Measurements from ENCODE around the gene CTNNA3.

The CTNNA3 gene

DNA sequence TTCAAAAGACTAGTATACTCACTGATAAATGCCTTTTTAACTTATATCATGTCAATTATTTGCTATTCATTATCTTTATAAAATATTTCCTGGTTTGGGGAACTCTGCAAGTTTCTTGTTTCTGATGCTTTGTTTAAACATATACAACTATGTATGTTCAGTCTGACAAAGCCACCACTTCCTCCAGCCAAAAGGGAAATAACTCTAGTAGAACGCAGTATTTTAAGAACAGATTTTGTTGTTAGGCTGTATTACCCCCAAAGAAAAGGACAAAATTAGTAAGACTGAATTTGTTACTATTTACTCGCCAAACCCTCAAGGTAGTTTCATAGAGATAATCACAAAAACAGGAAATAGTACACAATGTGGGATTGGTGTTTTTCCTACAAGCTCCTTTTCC is 691.3 kb downstream of the CTNNA3 start:
- no peak overlapping the region for H3K4me3 ChIP-seq (ENCODE audit: control insufficient read depth in 1 of 7, extremely low read depth in 1 of 7, insufficient read depth in 4 of 7, low read depth in 2 of 7, low read length in 6 of 7)
- ChIA-PET CTCF (no interaction called here), POLR2A (no interaction called here)
- no peaks in the 10 kb centered on the region for H3K9me3 ChIP-seq (ENCODE audit: control extremely low read depth in 1 of 5, control insufficient read depth in 4 of 5, insufficient read depth in 2 of 5, low read depth in 1 of 5, low read length in 4 of 5)
- H3K27me3 ChIP-seq (replicated peaks in 2 of 5; ENCODE audit: control insufficient read depth in 4 of 5, insufficient read depth in 5 of 5, low read length in 4 of 5): no peaks in the 10 kb centered on the region
- H3K4me1 ChIP-seq (ENCODE audit: control extremely low read depth in 1 of 4, control insufficient read depth in 4 of 4, insufficient read depth in 4 of 4, low read length in 3 of 4): no peaks in the 10 kb centered on the region
- no peaks in the 10 kb centered on the region for H3K36me3 ChIP-seq (ENCODE audit: control insufficient read depth in 4 of 4, insufficient read depth in 4 of 4, low read length in 3 of 4)
- 0% methylated on average over 1 of the region's 2 CpGs for WGBS (ENCODE audit: insufficient coverage)
- H3K27ac ChIP-seq (ENCODE audit: insufficient read depth in 1 of 2, low read depth in 1 of 2, low read length in 2 of 2, poor library complexity in 1 of 2, severe bottlenecking in 2 of 2): no peak overlapping the region
- no peak for DNase-seq

DNA sequence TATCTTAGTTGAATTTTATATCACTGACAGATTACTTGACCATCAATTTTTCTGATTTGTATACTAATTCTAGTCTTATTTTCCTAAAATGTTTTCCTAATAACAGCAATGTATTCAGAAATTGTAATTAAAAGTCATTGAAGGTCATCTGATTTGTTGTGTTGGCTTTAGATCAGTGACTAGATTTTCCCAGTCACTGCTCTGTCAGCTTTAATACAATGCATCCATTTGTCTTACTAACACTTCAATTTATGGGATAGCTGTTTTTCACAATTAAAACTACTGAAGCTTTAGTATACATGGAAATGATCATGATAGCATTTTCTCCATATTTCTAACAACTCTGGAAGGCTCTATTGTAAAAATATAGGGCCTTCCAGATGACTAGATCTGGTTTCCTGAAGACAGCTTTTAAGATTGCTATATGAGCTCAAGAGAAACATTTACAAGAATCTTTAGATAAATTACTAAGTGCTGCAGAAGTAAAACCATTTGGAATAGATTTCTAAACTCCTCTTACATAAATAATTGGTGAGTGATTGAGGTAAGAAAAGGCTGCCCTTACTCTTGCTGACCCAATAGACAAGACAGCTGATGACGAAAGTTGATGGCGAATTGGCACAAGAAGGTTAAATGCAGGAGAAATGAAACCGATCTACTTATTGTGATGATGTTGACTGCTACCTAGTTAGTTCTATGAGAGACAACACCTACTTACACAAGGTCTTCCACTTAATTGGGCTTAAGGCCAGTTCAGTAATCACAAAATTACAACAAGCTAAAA is 696.0 kb downstream of the CTNNA3 start:
- WGBS (ENCODE audit: insufficient coverage): no CpG with 5 or more reads among the region's 3 CpGs

GRCh38 chr10:66996996-66997395 is 699.0 kb downstream of the CTNNA3 start:
- Histone ChIP-seq H3K9me3 (ENCODE audit: control extremely low read depth in 1 of 5, control insufficient read depth in 4 of 5, insufficient read depth in 2 of 5, low read depth in 1 of 5, low read length in 4 of 5) (no peaks in the 10 kb centered on the region), H3K4me1 (ENCODE audit: control extremely low read depth in 1 of 4, control insufficient read depth in 4 of 4, insufficient read depth in 4 of 4, low read length in 3 of 4) (no peaks in the 10 kb centered on the region), H3K4me3 (ENCODE audit: control insufficient read depth in 1 of 7, extremely low read depth in 1 of 7, insufficient read depth in 4 of 7, low read depth in 2 of 7, low read length in 6 of 7) (no peak overlapping the region), H3K27me3 (replicated peaks in 2 of 5; ENCODE audit: control insufficient read depth in 4 of 5, insufficient read depth in 5 of 5, low read length in 4 of 5) (peaks cover 0 to 2% (median 0%) of the 10 kb centered on the region in 5 experiments), H3K27ac (ENCODE audit: insufficient read depth in 1 of 2, low read depth in 1 of 2, low read length in 2 of 2, poor library complexity in 1 of 2, severe bottlenecking in 2 of 2) (no peak overlapping the region), H3K36me3 (ENCODE audit: control insufficient read depth in 4 of 4, insufficient read depth in 4 of 4, low read length in 3 of 4) (no peaks in the 10 kb centered on the region)
- CTCF ChIA-PET: no interaction called here
- no peak for DNase-seq
- WGBS (ENCODE audit: insufficient coverage): no CpG with 5 or more reads among the region's 1 CpG
- POLR2A ChIA-PET: no interaction called here

More for the DNA sequence above, 696.0 kb downstream of the CTNNA3 start:
- H3K27ac ChIP-seq (ENCODE audit: insufficient read depth in 1 of 2, low read depth in 1 of 2, low read length in 2 of 2, poor library complexity in 1 of 2, severe bottlenecking in 2 of 2): no peak overlapping the region
- H3K9me3 ChIP-seq (ENCODE audit: control extremely low read depth in 1 of 5, control insufficient read depth in 4 of 5, insufficient read depth in 2 of 5, low read depth in 1 of 5, low read length in 4 of 5): no peaks in the 10 kb centered on the region
- no peaks in the 10 kb centered on the region for H3K4me1 ChIP-seq (ENCODE audit: control extremely low read depth in 1 of 4, control insufficient read depth in 4 of 4, insufficient read depth in 4 of 4, low read length in 3 of 4)
- DNase-seq: no peak
- POLR2A ChIA-PET: no interaction called here
- H3K36me3 ChIP-seq (ENCODE audit: control insufficient read depth in 4 of 4, insufficient read depth in 4 of 4, low read length in 3 of 4): no peaks in the 10 kb centered on the region
- no peak overlapping the region for H3K4me3 ChIP-seq (ENCODE audit: control insufficient read depth in 1 of 7, extremely low read depth in 1 of 7, insufficient read depth in 4 of 7, low read depth in 2 of 7, low read length in 6 of 7)
- CTCF ChIA-PET: no interaction called here
- peaks cover 0 to under 1% (median 0%) of the 10 kb centered on the region in 5 experiments for H3K27me3 ChIP-seq (replicated peaks in 2 of 5; ENCODE audit: control insufficient read depth in 4 of 5, insufficient read depth in 5 of 5, low read length in 4 of 5)

- no peak for DNase-seq
- Histone ChIP-seq H3K27me3 (replicated peaks in 2 of 5; ENCODE audit: control insufficient read depth in 4 of 5, insufficient read depth in 5 of 5, low read length in 4 of 5) (peaks cover 0 to 2% (median 0%) of the 10 kb centered on the region in 5 experiments), H3K4me1 (ENCODE audit: control extremely low read depth in 1 of 4, control insufficient read depth in 4 of 4, insufficient read depth in 4 of 4, low read length in 3 of 4) (no peaks in the 10 kb centered on the region), H3K36me3 (ENCODE audit: control insufficient read depth in 4 of 4, insufficient read depth in 4 of 4, low read length in 3 of 4) (no peaks in the 10 kb centered on the region), H3K4me3 (ENCODE audit: control insufficient read depth in 1 of 7, extremely low read depth in 1 of 7, insufficient read depth in 4 of 7, low read depth in 2 of 7, low read length in 6 of 7) (no peak overlapping the region), H3K27ac (ENCODE audit: insufficient read depth in 1 of 2, low read depth in 1 of 2, low read length in 2 of 2, poor library complexity in 1 of 2, severe bottlenecking in 2 of 2) (no peak overlapping the region), H3K9me3 (ENCODE audit: control extremely low read depth in 1 of 5, control insufficient read depth in 4 of 5, insufficient read depth in 2 of 5, low read depth in 1 of 5, low read length in 4 of 5) (no peaks in the 10 kb centered on the region)
- POLR2A ChIA-PET: no interaction called here
- CTCF ChIA-PET: no interaction called here
- WGBS (ENCODE audit: insufficient coverage): no CpG with 5 or more reads among the region's 1 CpG
Measured at GRCh38 chr10:66990143-66990830, 705.7 kb downstream of the CTNNA3 start.

DNA sequence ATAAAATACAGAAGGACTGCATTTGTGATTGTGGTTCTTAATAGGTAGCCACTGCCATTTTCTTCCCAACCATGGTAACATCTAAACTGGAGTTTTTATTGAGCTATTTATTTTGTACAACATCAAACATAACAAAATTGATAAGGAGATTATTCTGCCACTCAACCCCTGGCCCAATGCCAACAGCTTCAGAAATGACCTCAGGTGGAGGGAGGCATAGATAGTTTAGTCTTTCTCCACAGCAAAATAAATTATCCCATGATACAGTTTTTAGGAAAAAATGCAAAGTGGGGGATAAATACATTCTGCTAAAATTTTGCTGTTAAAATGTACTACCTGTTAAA is 712.5 kb downstream of the CTNNA3 start:
- DNase-seq: no peak
- Histone ChIP-seq H3K9me3 (ENCODE audit: control extremely low read depth in 1 of 5, control insufficient read depth in 4 of 5, insufficient read depth in 2 of 5, low read depth in 1 of 5, low read length in 4 of 5) (no peaks in the 10 kb centered on the region), H3K27ac (ENCODE audit: insufficient read depth in 1 of 2, low read depth in 1 of 2, low read length in 2 of 2, poor library complexity in 1 of 2, severe bottlenecking in 2 of 2) (no peak overlapping the region), H3K36me3 (ENCODE audit: control insufficient read depth in 4 of 4, insufficient read depth in 4 of 4, low read length in 3 of 4) (no peaks in the 10 kb centered on the region), H3K27me3 (replicated peaks in 2 of 5; ENCODE audit: control insufficient read depth in 4 of 5, insufficient read depth in 5 of 5, low read length in 4 of 5) (no peaks in the 10 kb centered on the region), H3K4me3 (ENCODE audit: control insufficient read depth in 1 of 7, extremely low read depth in 1 of 7, insufficient read depth in 4 of 7, low read depth in 2 of 7, low read length in 6 of 7) (no peak overlapping the region), H3K4me1 (ENCODE audit: control extremely low read depth in 1 of 4, control insufficient read depth in 4 of 4, insufficient read depth in 4 of 4, low read length in 3 of 4) (no peaks in the 10 kb centered on the region)
- ChIA-PET CTCF (interaction anchor here (1.2 kb wide), 1 partner anchor 58 kb away, joined by 3 read pairs; the partner anchor contains the start of gene LRRTM3), POLR2A (no interaction called here)

DNA sequence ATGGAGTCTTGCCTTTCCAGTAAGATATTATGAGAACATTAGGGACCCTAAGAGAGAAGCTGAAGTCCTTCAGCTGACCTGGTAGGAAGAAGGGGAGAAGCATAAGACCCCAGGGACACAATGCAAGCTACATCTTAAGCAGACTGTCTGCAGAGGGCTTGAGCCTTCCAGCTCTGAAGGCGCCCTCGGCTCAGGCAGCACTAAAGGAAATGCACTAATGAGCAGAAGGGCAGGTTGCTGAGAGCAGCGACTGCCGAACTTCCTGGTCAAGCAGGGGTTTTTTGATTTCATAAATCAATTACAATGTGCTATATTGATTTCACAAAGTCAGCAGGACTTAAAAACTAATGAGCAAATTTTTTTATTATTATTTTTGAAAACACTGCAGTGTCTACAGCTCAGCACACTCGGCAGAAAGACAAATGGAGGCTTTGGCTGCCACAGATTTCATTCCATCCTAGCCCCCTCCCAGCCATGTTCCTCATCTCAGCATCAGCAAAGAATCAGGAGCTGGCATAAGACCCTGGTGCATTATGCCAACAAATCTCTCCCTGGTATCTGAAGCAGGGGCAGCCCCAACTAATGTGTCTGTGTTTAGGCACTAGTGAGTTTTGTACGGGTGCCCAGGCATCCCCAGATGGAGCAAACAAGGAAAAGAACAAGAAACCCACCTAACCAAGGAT is 713.1 kb downstream of the CTNNA3 start:
- no peaks in the 10 kb centered on the region for H3K36me3 ChIP-seq (ENCODE audit: control insufficient read depth in 4 of 4, insufficient read depth in 4 of 4, low read length in 3 of 4)
- no peaks in the 10 kb centered on the region for H3K9me3 ChIP-seq (ENCODE audit: control extremely low read depth in 1 of 5, control insufficient read depth in 4 of 5, insufficient read depth in 2 of 5, low read depth in 1 of 5, low read length in 4 of 5)
- WGBS (ENCODE audit: insufficient coverage): 75% methylated on average over 1 of the region's 6 CpGs
- ChIA-PET CTCF (interaction anchor here (1.2 kb wide), 1 partner anchor 58 kb away, joined by 3 read pairs; the partner anchor contains the start of gene LRRTM3), POLR2A (no interaction called here)
- no peak for DNase-seq
- no peaks in the 10 kb centered on the region for H3K27me3 ChIP-seq (replicated peaks in 2 of 5; ENCODE audit: control insufficient read depth in 4 of 5, insufficient read depth in 5 of 5, low read length in 4 of 5)
- no peaks in the 10 kb centered on the region for H3K4me1 ChIP-seq (ENCODE audit: control extremely low read depth in 1 of 4, control insufficient read depth in 4 of 4, insufficient read depth in 4 of 4, low read length in 3 of 4)
- H3K27ac ChIP-seq (ENCODE audit: insufficient read depth in 1 of 2, low read depth in 1 of 2, low read length in 2 of 2, poor library complexity in 1 of 2, severe bottlenecking in 2 of 2): no peak overlapping the region
- no peak overlapping the region for H3K4me3 ChIP-seq (ENCODE audit: control insufficient read depth in 1 of 7, extremely low read depth in 1 of 7, insufficient read depth in 4 of 7, low read depth in 2 of 7, low read length in 6 of 7)

DNA sequence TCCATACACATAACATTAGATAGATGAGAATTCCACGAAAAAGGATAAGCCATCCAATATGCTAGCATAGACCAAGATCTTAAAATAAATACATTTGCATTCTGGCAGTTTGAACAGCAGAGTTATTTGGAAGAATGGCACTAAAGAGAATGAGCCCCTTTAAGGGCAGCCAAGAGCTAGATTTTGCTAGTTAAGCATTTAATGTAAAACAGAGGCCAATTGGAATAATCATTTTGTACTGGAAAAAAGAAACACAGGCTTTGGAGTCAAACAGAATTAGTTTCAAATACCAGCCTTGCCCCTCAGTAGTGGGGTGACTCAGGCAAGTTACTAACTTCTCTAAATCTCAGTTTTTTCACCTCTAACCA is 714.0 kb downstream of the CTNNA3 start:
- Histone ChIP-seq H3K4me1 (ENCODE audit: control extremely low read depth in 1 of 4, control insufficient read depth in 4 of 4, insufficient read depth in 4 of 4, low read length in 3 of 4) (no peaks in the 10 kb centered on the region), H3K9me3 (ENCODE audit: control extremely low read depth in 1 of 5, control insufficient read depth in 4 of 5, insufficient read depth in 2 of 5, low read depth in 1 of 5, low read length in 4 of 5) (no peaks in the 10 kb centered on the region), H3K27me3 (replicated peaks in 2 of 5; ENCODE audit: control insufficient read depth in 4 of 5, insufficient read depth in 5 of 5, low read length in 4 of 5) (no peaks in the 10 kb centered on the region), H3K4me3 (ENCODE audit: control insufficient read depth in 1 of 7, extremely low read depth in 1 of 7, insufficient read depth in 4 of 7, low read depth in 2 of 7, low read length in 6 of 7) (no peak overlapping the region), H3K27ac (ENCODE audit: insufficient read depth in 1 of 2, low read depth in 1 of 2, low read length in 2 of 2, poor library complexity in 1 of 2, severe bottlenecking in 2 of 2) (no peak overlapping the region), H3K36me3 (ENCODE audit: control insufficient read depth in 4 of 4, insufficient read depth in 4 of 4, low read length in 3 of 4) (no peaks in the 10 kb centered on the region)
- no CpG with 5 or more reads among the region's 1 CpG for WGBS (ENCODE audit: insufficient coverage)
- POLR2A ChIA-PET: no interaction called here
- CTCF ChIA-PET: no interaction called here
- no peak for DNase-seq
